ENCODE data around the gene UBE2J2. TPM values are rescaled to one million over a fixed set of nuclear protein-coding genes. Genes with fewer than 3 reads are reported as not detected.

UBE2J2 gene
- total RNA-seq, 1 donor from 2014 or later, result 32.9 TPM

DNA sequence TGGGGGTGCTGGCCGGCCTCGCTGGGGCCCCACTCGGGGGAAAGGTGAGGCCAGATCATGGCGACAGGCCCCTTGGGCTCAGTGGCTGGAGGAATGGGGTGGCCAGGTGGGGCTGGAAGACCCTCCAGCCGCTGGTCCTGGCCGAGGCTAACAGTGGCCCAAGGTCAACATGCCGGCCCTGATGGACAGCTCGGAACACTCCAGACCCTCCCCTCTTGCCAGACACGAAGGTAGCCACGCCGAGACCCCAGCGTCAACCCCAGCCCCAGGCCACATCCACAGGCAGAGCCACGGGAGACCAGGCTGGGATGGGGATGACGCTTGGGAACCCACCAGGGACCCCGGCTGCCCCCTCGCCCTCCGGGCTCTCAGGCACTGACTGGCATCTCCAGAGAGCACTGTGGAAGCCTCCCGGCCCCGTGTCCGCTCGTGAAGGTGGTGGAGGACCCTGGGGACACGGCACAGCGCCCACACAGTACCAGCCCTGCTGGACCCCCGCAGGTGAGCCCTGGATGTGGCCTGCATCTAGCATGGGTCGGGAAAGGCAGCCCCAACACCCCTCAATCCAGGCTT is 26.2 kb downstream of the UBE2J2 start:
- no peaks in the 10 kb centered on the region for H3K36me3 ChIP-seq
- DNase-seq (ENCODE audit: low spot score), result no peak
- Mint-ChIP-seq H3K4me1 (no peaks in the 10 kb centered on the region), H3K36me3 (peaks cover 2% of the 10 kb centered on the region), H3K27ac (no peak overlapping the region), H3K27me3 (ENCODE audit: insufficient read depth, low read depth) (peaks cover 4% of the 10 kb centered on the region), H3K9me3 (no peaks in the 10 kb centered on the region), H3K4me3 (no peak overlapping the region)
- H3K27ac ChIP-seq, result no peak overlapping the region
- H3K27me3 ChIP-seq, result peaks cover 30% of the 10 kb centered on the region
- no peak overlapping the region for H3K4me3 ChIP-seq
- H3K9ac ChIP-seq, result no peak overlapping the region
- TF ChIP-seq EZH2 (IDR thresholded peaks at IDR 0.05) (no peak), EZH2phosphoT487 (IDR thresholded peaks at IDR 0.05) (no peak)
- TF ChIP-seq, protein P1, sequence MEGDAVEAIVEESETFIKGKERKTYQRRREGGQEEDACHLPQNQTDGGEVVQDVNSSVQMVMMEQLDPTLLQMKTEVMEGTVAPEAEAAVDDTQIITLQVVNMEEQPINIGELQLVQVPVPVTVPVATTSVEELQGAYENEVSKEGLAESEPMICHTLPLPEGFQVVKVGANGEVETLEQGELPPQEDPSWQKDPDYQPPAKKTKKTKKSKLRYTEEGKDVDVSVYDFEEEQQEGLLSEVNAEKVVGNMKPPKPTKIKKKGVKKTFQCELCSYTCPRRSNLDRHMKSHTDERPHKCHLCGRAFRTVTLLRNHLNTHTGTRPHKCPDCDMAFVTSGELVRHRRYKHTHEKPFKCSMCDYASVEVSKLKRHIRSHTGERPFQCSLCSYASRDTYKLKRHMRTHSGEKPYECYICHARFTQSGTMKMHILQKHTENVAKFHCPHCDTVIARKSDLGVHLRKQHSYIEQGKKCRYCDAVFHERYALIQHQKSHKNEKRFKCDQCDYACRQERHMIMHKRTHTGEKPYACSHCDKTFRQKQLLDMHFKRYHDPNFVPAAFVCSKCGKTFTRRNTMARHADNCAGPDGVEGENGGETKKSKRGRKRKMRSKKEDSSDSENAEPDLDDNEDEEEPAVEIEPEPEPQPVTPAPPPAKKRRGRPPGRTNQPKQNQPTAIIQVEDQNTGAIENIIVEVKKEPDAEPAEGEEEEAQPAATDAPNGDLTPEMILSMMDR (IDR thresholded peaks at IDR 0.05), result no peak
- no peaks in the 10 kb centered on the region for H3K9me3 ChIP-seq (ENCODE audit: low read depth)
- peaks cover 19% of the 10 kb centered on the region for H4K20me1 ChIP-seq (ENCODE audit: low read depth)
- peaks cover 12% of the 10 kb centered on the region for H3F3A ChIP-seq (ENCODE audit: low read depth)
- no peaks in the 10 kb centered on the region for H3K79me2 ChIP-seq (ENCODE audit: low read depth)
- no peak overlapping the region for H2AFZ ChIP-seq (replicated peaks)
- H3K4me2 ChIP-seq, result peak overlapping the region; percentile 68
- H3K4me1 ChIP-seq, result peaks cover 5% of the 10 kb centered on the region

DNA sequence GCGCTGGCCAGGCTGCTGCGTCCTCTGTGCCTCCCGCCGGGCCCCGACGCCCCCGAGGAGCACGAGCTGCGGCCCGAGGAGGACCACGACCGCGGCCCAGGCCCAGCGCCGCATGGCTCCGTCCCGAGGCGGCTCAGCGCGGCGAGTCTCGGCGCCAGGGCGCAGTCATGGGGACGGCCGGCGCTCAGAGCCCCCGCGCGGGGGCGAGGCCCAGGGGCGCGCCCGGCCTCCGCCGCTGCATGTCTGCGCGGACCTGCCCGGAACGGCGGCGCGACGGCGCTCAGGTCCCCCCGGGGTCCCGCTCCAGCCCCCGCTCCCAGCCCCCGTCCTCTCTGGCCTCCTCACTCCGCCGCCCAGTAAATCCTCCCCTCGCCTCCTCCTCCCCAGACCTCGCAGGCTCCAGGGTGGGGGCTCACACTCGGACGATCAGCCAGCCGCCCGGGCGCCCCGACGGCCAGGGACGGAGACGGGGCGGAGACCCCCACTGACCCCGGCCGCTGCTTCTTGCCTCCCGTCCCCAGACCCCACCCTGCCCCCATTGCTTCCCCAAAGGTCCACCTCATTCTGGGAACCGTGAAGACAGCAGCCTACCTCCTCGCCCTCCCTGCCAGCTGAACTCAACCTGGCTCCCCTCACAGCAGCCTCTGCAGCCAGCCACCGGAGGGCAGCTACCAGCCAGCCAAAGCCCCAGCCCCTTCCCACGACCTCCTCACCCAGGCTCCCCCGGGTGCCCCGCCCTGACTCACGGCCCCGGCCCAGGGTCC is 26.9 kb downstream of the UBE2J2 start, which contains the start of gene C1QTNF12:
Gene C1QTNF12, minus strand, starts transcription at position 146 of the 764 bp plus-strand sequence. Its CDS starts 32 bp downstream, at position 114.
- peak within 1 kb of the TSS; percentile 68 for H3K4me2 ChIP-seq
- TF ChIP-seq EZH2 (IDR thresholded peaks at IDR 0.05) (peak; percentile 50), EZH2phosphoT487 (IDR thresholded peaks at IDR 0.05) (no peak)
- TF ChIP-seq, protein P1 (IDR thresholded peaks at IDR 0.05), result no peak

DNA sequence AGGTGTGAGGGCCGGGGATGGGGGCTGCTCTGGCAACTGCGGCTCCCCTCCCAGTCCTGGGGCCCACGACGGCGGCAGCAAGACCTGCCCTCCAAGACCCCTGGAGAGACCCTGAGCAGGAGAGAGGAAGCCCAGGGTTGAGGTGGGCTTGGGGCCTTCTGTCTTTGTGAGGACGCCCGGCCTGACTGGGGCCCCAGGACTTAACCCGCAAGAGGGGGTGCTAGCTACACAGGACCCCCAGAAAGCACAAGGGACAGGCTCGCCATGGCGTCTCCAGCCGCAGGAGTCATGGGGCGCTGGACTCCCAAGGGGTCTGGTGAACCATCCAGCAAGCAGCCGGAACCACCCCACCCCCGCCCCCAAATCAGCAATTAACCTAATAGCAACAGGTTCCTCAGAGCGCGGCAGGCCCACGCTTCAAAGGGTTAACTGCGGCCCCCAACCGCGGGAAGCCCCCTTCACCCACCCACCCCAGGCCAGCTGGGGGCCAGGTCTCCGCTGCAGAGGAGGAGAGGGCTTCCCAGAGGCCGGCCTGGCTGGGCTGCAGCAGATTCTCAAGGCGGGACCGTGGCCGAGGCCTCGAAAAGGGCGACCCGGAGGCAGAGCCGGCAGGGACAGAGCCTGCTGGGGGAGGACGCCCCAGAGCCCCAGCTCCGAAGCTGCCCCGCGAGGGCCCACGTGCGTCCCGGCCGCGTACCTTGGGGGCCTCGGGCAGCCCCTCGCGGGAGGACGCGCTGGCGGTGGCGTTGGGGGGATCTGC is 27.7 kb downstream of the UBE2J2 start:
- no peaks in the 10 kb centered on the region for H3K36me3 Mint-ChIP-seq
- peaks cover 30% of the 10 kb centered on the region for H3K27me3 ChIP-seq
- H3K4me2 ChIP-seq, result peak overlapping the region; percentile 68
- H3K27ac ChIP-seq, result no peak overlapping the region
- H3K4me1 Mint-ChIP-seq, result no peaks in the 10 kb centered on the region
- H3K4me3 ChIP-seq, result peak overlapping the region; percentile 18
- no peaks in the 10 kb centered on the region for H3K36me3 ChIP-seq
- H3F3A ChIP-seq (ENCODE audit: low read depth), result peaks cover 12% of the 10 kb centered on the region
- H4K20me1 ChIP-seq (ENCODE audit: low read depth), result peaks cover 19% of the 10 kb centered on the region
- DNase-seq (ENCODE audit: low spot score), result no peak
- no peaks in the 10 kb centered on the region for H3K9me3 Mint-ChIP-seq
- H3K27ac Mint-ChIP-seq, result no peak overlapping the region
- H3K4me3 Mint-ChIP-seq, result no peak overlapping the region
- H3K27me3 Mint-ChIP-seq (ENCODE audit: insufficient read depth, low read depth), result peaks cover 4% of the 10 kb centered on the region
- H2AFZ ChIP-seq (replicated peaks), result no peak overlapping the region
- no peaks in the 10 kb centered on the region for H3K79me2 ChIP-seq (ENCODE audit: low read depth)
- no peaks in the 10 kb centered on the region for H3K9me3 ChIP-seq (ENCODE audit: low read depth)
- TF ChIP-seq, protein P1 (IDR thresholded peaks at IDR 0.05), result no peak
- TF ChIP-seq EZH2 (IDR thresholded peaks at IDR 0.05) (no peak), EZH2phosphoT487 (IDR thresholded peaks at IDR 0.05) (no peak)
- no peak overlapping the region for H3K9ac ChIP-seq
- peaks cover 5% of the 10 kb centered on the region for H3K4me1 ChIP-seq

More for the DNA sequence above, 26.9 kb downstream of the UBE2J2 start, which contains the start of gene C1QTNF12:
- no peaks in the 10 kb centered on the region for H3K9me3 Mint-ChIP-seq
- no peak within 1 kb of the TSS for H3K9ac ChIP-seq
- no peaks in the 10 kb centered on the region for H3K9me3 ChIP-seq (ENCODE audit: low read depth)
- H2AFZ ChIP-seq (replicated peaks), result peak within 1 kb of the TSS; percentile 48
- peaks cover 5% of the 10 kb centered on the region for H3K4me1 ChIP-seq
- H3K27ac Mint-ChIP-seq, result no peak within 1 kb of the TSS
- H3K4me1 Mint-ChIP-seq, result no peaks in the 10 kb centered on the region
- no peaks in the 10 kb centered on the region for H3K36me3 ChIP-seq
- H3K27me3 Mint-ChIP-seq (ENCODE audit: insufficient read depth, low read depth), result peaks cover 4% of the 10 kb centered on the region
- peak within 1 kb of the TSS; percentile 64 for H3K4me3 Mint-ChIP-seq
- DNase-seq (ENCODE audit: low spot score), result peak; percentile 64
- peak within 1 kb of the TSS; percentile 18 for H3K4me3 ChIP-seq
- H3K27ac ChIP-seq, result no peak within 1 kb of the TSS
- peaks cover 12% of the 10 kb centered on the region for H3F3A ChIP-seq (ENCODE audit: low read depth)
- H3K79me2 ChIP-seq (ENCODE audit: low read depth), result no peaks in the 10 kb centered on the region
- H3K36me3 Mint-ChIP-seq, result no peaks in the 10 kb centered on the region
- peaks cover 19% of the 10 kb centered on the region for H4K20me1 ChIP-seq (ENCODE audit: low read depth)
- peaks cover 30% of the 10 kb centered on the region for H3K27me3 ChIP-seq
